HG03097 (cell line): ENCODE data around the gene TANC1.
A peak's percentile ranks its signal among the peaks of the same experiment; 100 is the strongest.

Experiments used
- ATAC-seq: cut with Tn5 transposase; IDR thresholded peaks from one replicate; pipeline ENCODE4 v1.9.1; 2021; ENCODE audit not compliant: unreplicated experiment, low FRiP score

TANC1 gene

GRCh38 chr2:159232456-159233170, 264.2 kb downstream of the TANC1 start:
- no peak for ATAC-seq

GRCh38 chr2:159234868-159235267, 266.4 kb downstream of the TANC1 start:
- no peak for ATAC-seq

GRCh38 chr2:159243529-159243928, 275.1 kb downstream of the TANC1 start:
- no peak for ATAC-seq

GRCh38 chr2:159246325-159246988, 278.0 kb downstream of the TANC1 start:
- ATAC-seq, result no peak

GRCh38 chr2:159249990-159250715, 281.7 kb downstream of the TANC1 start:
- ATAC-seq, result peak; percentile 72

- ATAC-seq, result no peak
Measured at GRCh38 chr2:159251296-159252173, 283.1 kb downstream of the TANC1 start.

- no peak for ATAC-seq
Measured at GRCh38 chr2:159252905-159253304, 284.5 kb downstream of the TANC1 start.

GRCh38 chr2:159256159-159256558, 287.7 kb downstream of the TANC1 start:
- no peak for ATAC-seq

- no peak for ATAC-seq
Measured at GRCh38 chr2:159262226-159262625, 293.8 kb downstream of the TANC1 start.

GRCh38 chr2:159262904-159263303, 294.5 kb downstream of the TANC1 start:
- no peak for ATAC-seq

- ATAC-seq, result no peak
Measured at GRCh38 chr2:159265171-159265576, 296.7 kb downstream of the TANC1 start.

- ATAC-seq, result no peak
Measured at GRCh38 chr2:159266554-159266953, 298.1 kb downstream of the TANC1 start.

GRCh38 chr2:159267921-159268320, 299.5 kb downstream of the TANC1 start:
- ATAC-seq, result no peak

- no peak for ATAC-seq
Measured at GRCh38 chr2:159270744-159271379, 302.4 kb downstream of the TANC1 start.

- no peak for ATAC-seq
Measured at GRCh38 chr2:159272156-159272555, 303.7 kb downstream of the TANC1 start.

- ATAC-seq, result no peak
Measured at GRCh38 chr2:159275111-159275510, 306.7 kb downstream of the TANC1 start.

GRCh38 chr2:159279700-159280099, 311.3 kb downstream of the TANC1 start:
- no peak for ATAC-seq

GRCh38 chr2:159281002-159281401, 312.6 kb downstream of the TANC1 start:
- ATAC-seq, result no peak
